Astrocyte (in vitro differentiated cells and primary cell): Measurements from ENCODE around the gene LAMA3.
"Not testable (repeated sequence)": the region's sequence is repeated elsewhere in the genome, so short reads cannot be mapped to it uniquely, and the experiment has no call there.

ENCODE experiments used
- CTCF ChIP-seq: IDR thresholded peaks from 2 replicates; pipeline ENCODE4 v1.5.1; 2011; ENCODE audit warnings: low read depth, mild to moderate bottlenecking, inconsistent platforms, low read length, moderate library complexity; ENCODE audit not compliant: insufficient read depth
- EZH2 ChIP-seq: IDR thresholded peaks from 2 replicates; pipeline ENCODE4 v1.6.1; 2012; ENCODE audit warnings: mild to moderate bottlenecking, low read length, inconsistent platforms; ENCODE audit not compliant: insufficient read depth

DNA sequence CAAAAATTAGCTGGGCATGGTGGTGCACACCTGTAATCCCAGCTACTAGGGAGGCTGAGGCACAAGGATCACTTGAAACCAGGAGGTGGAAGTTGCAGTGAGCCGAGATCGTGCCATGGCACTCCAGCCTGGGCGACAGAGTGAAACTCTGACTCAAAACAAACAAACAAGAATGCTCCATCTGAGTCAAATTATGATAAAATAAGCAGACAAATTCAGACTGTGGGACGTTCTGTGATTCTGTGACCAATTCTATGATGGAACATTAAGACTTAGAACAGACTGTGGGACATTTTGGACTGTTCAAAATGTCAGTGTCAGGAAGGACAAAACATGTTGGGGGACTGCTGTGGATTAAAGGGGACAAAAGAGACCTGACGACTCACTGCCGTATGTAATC lies 52.7 kb downstream of the LAMA3 start:
- not testable (repeated sequence) for TF ChIP-seq CTCF, EZH2
